H9 (cell line): ENCODE results near the gene ELAVL1. TPM values are rescaled to one million over a fixed set of nuclear protein-coding genes. Genes with fewer than 3 reads are reported as not detected.

Source experiments
- DNase-seq: peaks from one replicate; pipeline ENCODE4 v3.0.0-alpha.2; 2017
- H2AFZ ChIP-seq: one replicate; pipeline ENCODE4 v1.6.1; 2013; ENCODE audit warnings: mild to moderate bottlenecking, low read length, control low read depth, moderate library complexity
- H2AK5ac ChIP-seq: 2 replicates; pipeline ENCODE4 v1.6.1; 2013; ENCODE audit warnings: low read length, control low read depth, mixed read lengths; ENCODE audit not compliant: insufficient read length
- H2BK120ac ChIP-seq: one replicate; pipeline ENCODE4 v1.6.1; 2013; ENCODE audit warnings: low read depth, mild to moderate bottlenecking, low read length, control low read depth, inconsistent platforms; ENCODE audit not compliant: poor library complexity, severe bottlenecking
- H2BK12ac ChIP-seq: 2 replicates; pipeline ENCODE4 v1.6.1; 2013; ENCODE audit warnings: low read length, control low read depth, mixed read lengths, low read depth; ENCODE audit not compliant: insufficient read length
- H2BK15ac ChIP-seq: 2 replicates; pipeline ENCODE4 v1.6.1; 2013; ENCODE audit warnings: low read depth, low read length, control low read depth
- H2BK20ac ChIP-seq: one replicate; pipeline ENCODE4 v1.6.1; 2013; ENCODE audit warnings: low read depth, mild to moderate bottlenecking, low read length, control low read depth, inconsistent platforms; ENCODE audit not compliant: poor library complexity, severe bottlenecking
- H2BK5ac ChIP-seq: 2 replicates; pipeline ENCODE4 v1.6.1; 2013; ENCODE audit warnings: low read length, control low read depth, mixed read lengths; ENCODE audit not compliant: insufficient read length
- H3K14ac ChIP-seq: 2 replicates; pipeline ENCODE4 v1.6.1; 2013; ENCODE audit warnings: low read length, control low read depth; ENCODE audit not compliant: insufficient read depth
- H3K18ac ChIP-seq: 2 replicates; pipeline ENCODE4 v1.6.1; 2013; ENCODE audit warnings: low read depth, mild to moderate bottlenecking, mixed read lengths, low read length, control low read depth; ENCODE audit not compliant: insufficient read length
- H3K23ac ChIP-seq: 2 replicates; pipeline ENCODE4 v1.6.1; 2013; ENCODE audit warnings: low read length, control low read depth, mixed read lengths, low read depth; ENCODE audit not compliant: insufficient read length
- H3K23me2 ChIP-seq: 2 replicates; pipeline ENCODE4 v1.6.1; 2013; ENCODE audit warnings: low read depth, mild to moderate bottlenecking, mixed read lengths, low read length, control low read depth; ENCODE audit not compliant: insufficient read length, poor library complexity, severe bottlenecking
- H3K27ac ChIP-seq: 2 replicates; pipeline ENCODE4 v1.5.1; 2013; ENCODE audit warnings: low read length, control low read depth, mixed read lengths, low read depth; ENCODE audit not compliant: insufficient read length
- H3K27me3 ChIP-seq: 2 replicates; pipeline ENCODE4 v1.6.1; 2013; ENCODE audit warnings: low read length, control low read depth, inconsistent platforms; ENCODE audit not compliant: insufficient read depth
- H3K4ac ChIP-seq: 2 replicates; pipeline ENCODE4 v1.6.1; 2013; ENCODE audit warnings: low read depth, mild to moderate bottlenecking, control low read depth, inconsistent platforms, low read length, moderate library complexity
- H3K4me1 ChIP-seq: 2 replicates; pipeline ENCODE4 v1.6.1; 2013; ENCODE audit warnings: low read length, control low read depth, inconsistent platforms; ENCODE audit not compliant: insufficient read depth
- H3K4me2 ChIP-seq: 2 replicates; pipeline ENCODE4 v1.6.1; 2013; ENCODE audit warnings: low read length, control low read depth, mixed read lengths; ENCODE audit not compliant: insufficient read length, insufficient read depth
- H3K56ac ChIP-seq: 2 replicates; pipeline ENCODE4 v1.6.1; 2013; ENCODE audit warnings: low read depth, mild to moderate bottlenecking, mixed read lengths, low read length, control low read depth; ENCODE audit not compliant: insufficient read length
- H3K79me1 ChIP-seq: 2 replicates; pipeline ENCODE4 v1.6.1; 2013; ENCODE audit warnings: low read depth, mild to moderate bottlenecking, moderate library complexity, low read length, control low read depth, inconsistent platforms; ENCODE audit not compliant: insufficient read depth, poor library complexity, severe bottlenecking
- H3K79me2 ChIP-seq: 2 replicates; pipeline ENCODE4 v1.6.1; 2013; ENCODE audit warnings: low read length, control low read depth, inconsistent platforms; ENCODE audit not compliant: insufficient read depth
- H3K9ac ChIP-seq: 2 replicates; pipeline ENCODE4 v1.6.1; 2013; ENCODE audit warnings: low read length, control low read depth, mixed read lengths; ENCODE audit not compliant: insufficient read length; ENCODE audit errors: extremely low read depth
- H3K9me3 ChIP-seq: one replicate; pipeline ENCODE4 v1.6.1; 2013; ENCODE audit warnings: low read depth, low read length, inconsistent platforms; ENCODE audit not compliant: control insufficient read depth
- H3T11ph ChIP-seq: one replicate; pipeline ENCODE4 v1.6.1; 2013; ENCODE audit warnings: mild to moderate bottlenecking, low read length, control low read depth, inconsistent platforms
- H4K20me1 ChIP-seq: one replicate; pipeline ENCODE4 v1.6.1; 2013; ENCODE audit not compliant: control insufficient read depth, insufficient read length, insufficient read depth
- H4K5ac ChIP-seq: 2 replicates; pipeline ENCODE4 v1.6.1; 2013; ENCODE audit warnings: low read depth, mild to moderate bottlenecking, mixed read lengths, low read length, control low read depth; ENCODE audit not compliant: insufficient read length
- H4K8ac ChIP-seq: replicated peaks from 2 replicates; pipeline ENCODE4 v1.6.1; 2013; ENCODE audit warnings: low read length, control low read depth, mixed read lengths, low read depth; ENCODE audit not compliant: insufficient read length
- H4K91ac ChIP-seq: 2 replicates; pipeline ENCODE4 v1.6.1; 2013; ENCODE audit warnings: low read depth, mild to moderate bottlenecking, moderate library complexity, mixed read lengths, low read length, control low read depth; ENCODE audit not compliant: insufficient read length
- H3K27ac Mint-ChIP-seq, 3 experiments: 2 replicates in 2 of 3; 3 replicates in 1 of 3; pipeline ENCODE4 v1.8.0; 2020 to 2021; ENCODE audit warnings: mixed read lengths in 3 of 3, mild to moderate bottlenecking in 1 of 3, moderate library complexity in 1 of 3
- H3K27me3 Mint-ChIP-seq: 2 replicates; pipeline ENCODE4 v1.8.0; 2021; ENCODE audit warnings: low read depth, mild to moderate bottlenecking, moderate library complexity, mixed read lengths
- H3K36me3 Mint-ChIP-seq, 3 experiments: 2 replicates in 2 of 3; 3 replicates in 1 of 3; pipeline ENCODE4 v1.8.0; 2020 to 2021; ENCODE audit warnings: low read depth in 3 of 3, mixed read lengths in 3 of 3; ENCODE audit not compliant: insufficient read depth in 1 of 3
- H3K4me1 Mint-ChIP-seq, 2 experiments: 2 replicates each; pipeline ENCODE4 v1.8.0; 2020; ENCODE audit warnings: mixed read lengths in 2 of 2
- H3K4me3 Mint-ChIP-seq, 2 experiments: 2 replicates in 1 of 2; 3 replicates in 1 of 2; pipeline ENCODE4 v1.8.0; 2020 to 2021; ENCODE audit warnings: mild to moderate bottlenecking in 2 of 2, mixed read lengths in 2 of 2, moderate library complexity in 1 of 2
- H3K9me3 Mint-ChIP-seq, 2 experiments: 2 replicates in 1 of 2; 3 replicates in 1 of 2; pipeline ENCODE4 v1.8.0; 2020; ENCODE audit warnings: mild to moderate bottlenecking in 2 of 2, mixed read lengths in 2 of 2, moderate library complexity in 1 of 2
- CTCF ChIP-seq: fragments of 200-600 bp; sonication (generic); conservative IDR thresholded peaks from 3 replicates; pipeline ENCODE4 v1.8.0; 2021; ENCODE audit warnings: antibody characterized with exemption, mild to moderate bottlenecking
- WGBS: extraction: QIAGEN DNeasy Blood & Tissue Kit; methylation state at CpG from one replicate; pipeline ENCODE4 v1.1.7; 2013; ENCODE audit warnings: missing lambda C conversion rate, low lambda C conversion rate, mixed read lengths; ENCODE audit not compliant: insufficient read length; ENCODE audit errors: extremely low coverage; 5-methylcytosine and 5-hydroxymethylcytosine counted together
- total RNA-seq: library from RNA; stranded (reverse); gene quantifications from 2 replicates; pipeline ENCODE4 v1.2.1, GENCODE V29; 2021

The ELAVL1 gene
- total RNA-seq, 1 experiment from 2014 or later, result 149 TPM

GRCh38 chr19:7909471-7910067 is 95.9 kb downstream of the ELAVL1 start:
- Histone ChIP-seq H3K27me3 (no peaks in the 10 kb centered on the region), H3K4me2 (no peak overlapping the region), H2BK120ac (no peak overlapping the region), H2AFZ (no peak overlapping the region), H3K18ac (no peak overlapping the region), H3K79me1 (no peaks in the 10 kb centered on the region), H3K9me3 (no peaks in the 10 kb centered on the region), H3K23me2 (peaks cover 5% of the 10 kb centered on the region), H3K79me2 (peaks cover 6% of the 10 kb centered on the region; the same call in 1 of the 2 replicates), H2BK5ac (no peak overlapping the region), H3T11ph (no peak overlapping the region), H3K56ac (no peak overlapping the region), H3K23ac (no peak overlapping the region), H3K4ac (no peak overlapping the region), H3K27ac (no peak overlapping the region), H4K5ac (no peak overlapping the region), H2BK15ac (no peak overlapping the region), H2BK12ac (no peak overlapping the region), H4K20me1 (no peaks in the 10 kb centered on the region), H2AK5ac (no peak overlapping the region), H3K9ac (no peak overlapping the region), H3K4me1 (0 out of 2 replicates have a peak, but pooled peaks cover 4% of the 10 kb centered on the region), H2BK20ac (no peak overlapping the region), H4K91ac (no peak overlapping the region), H3K14ac (no peak overlapping the region), H4K8ac (no peak overlapping the region)
- no peak for TF ChIP-seq CTCF
- H3K4me1 Mint-ChIP-seq, result peaks cover 9 to 11% of the 10 kb centered on the region in 2 experiments
- peaks cover 9% of the 10 kb centered on the region for H3K27me3 Mint-ChIP-seq
- no peak overlapping the region for H3K4me3 Mint-ChIP-seq
- no peaks in the 10 kb centered on the region; a peak in 2 of 5 replicates for H3K9me3 Mint-ChIP-seq
- H3K27ac Mint-ChIP-seq, result no peak overlapping the region
- peaks cover 20 to 38% (median 36%) of the 10 kb centered on the region in 3 experiments for H3K36me3 Mint-ChIP-seq
- no peak for DNase-seq
- WGBS, result no CpG with 5 or more reads among the region's 21 CpGs
